ENCODE measurements around the gene MAPK1IP1L.
A peak's percentile ranks its signal among the peaks of the same experiment; 100 is the strongest.
"Not testable (repeated sequence)": the region's sequence is repeated elsewhere in the genome, so short reads cannot be mapped to it uniquely, and the experiment has no call there.

MAPK1IP1L gene

DNA sequence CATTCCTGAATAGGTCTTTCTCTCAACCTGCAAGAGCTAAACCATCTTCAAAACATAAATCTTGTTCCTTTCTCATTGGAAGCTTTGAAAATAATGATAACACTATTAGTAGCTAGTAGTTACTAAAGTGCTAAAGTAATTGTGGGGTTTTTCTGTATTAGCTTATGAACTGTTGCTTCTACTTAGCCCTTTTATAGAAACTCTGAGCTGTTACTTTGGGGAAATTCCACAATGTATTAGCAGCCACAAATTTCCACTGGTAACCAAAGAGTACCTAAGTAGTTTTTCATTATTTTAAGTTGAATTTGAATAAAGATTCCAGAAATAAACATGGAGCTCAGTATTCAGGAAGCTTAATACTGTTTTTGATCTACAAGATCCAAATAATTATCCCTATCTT lies 6.4 kb upstream of the MAPK1IP1L start:
- Mint-ChIP-seq H3K4me1 (ENCODE audit: low read depth) (peaks cover 3% of the 10 kb centered on the region), H3K9me3 (no peaks in the 10 kb centered on the region), H3K27me3 (ENCODE audit: low read depth) (no peaks in the 10 kb centered on the region), H3K4me3 (no peak overlapping the region), H3K36me3 (ENCODE audit: low read depth) (peaks cover 16% of the 10 kb centered on the region), H3K27ac (no peak overlapping the region)

GRCh38 chr14:55047301-55048053 lies 4.0 kb upstream of the MAPK1IP1L start:
- no peak overlapping the region for H3K4me3 Mint-ChIP-seq
- no peaks in the 10 kb centered on the region for H3K9me3 Mint-ChIP-seq
- H3K36me3 Mint-ChIP-seq (ENCODE audit: low read depth) = peaks cover 20% of the 10 kb centered on the region
- peaks cover 12% of the 10 kb centered on the region for H3K4me1 Mint-ChIP-seq (ENCODE audit: low read depth)
- H3K27ac Mint-ChIP-seq = no peak overlapping the region
- no peaks in the 10 kb centered on the region for H3K27me3 Mint-ChIP-seq (ENCODE audit: low read depth)

GRCh38 chr14:55048900-55049436 lies 2.5 kb upstream of the MAPK1IP1L start:
- no peaks in the 10 kb centered on the region for H3K27me3 Mint-ChIP-seq (ENCODE audit: low read depth)
- H3K4me1 Mint-ChIP-seq (ENCODE audit: low read depth) = peaks cover 22% of the 10 kb centered on the region
- no peak overlapping the region for H3K27ac Mint-ChIP-seq
- peaks cover 15% of the 10 kb centered on the region for H3K36me3 Mint-ChIP-seq (ENCODE audit: low read depth)
- no peak overlapping the region for H3K4me3 Mint-ChIP-seq
- no peaks in the 10 kb centered on the region for H3K9me3 Mint-ChIP-seq

- Mint-ChIP-seq H3K4me1 (ENCODE audit: low read depth) (peaks cover 29% of the 10 kb centered on the region), H3K4me3 (peak overlapping the region; percentile 91), H3K27ac (peak overlapping the region; percentile 92), H3K9me3 (no peaks in the 10 kb centered on the region), H3K36me3 (ENCODE audit: low read depth) (peaks cover 16% of the 10 kb centered on the region), H3K27me3 (ENCODE audit: low read depth) (no peaks in the 10 kb centered on the region)
Observed at GRCh38 chr14:55051165-55051422, 353 bp upstream of the MAPK1IP1L start.

GRCh38 chr14:55052269-55052930 lies 953 bp downstream of the MAPK1IP1L start:
- H3K27me3 Mint-ChIP-seq (ENCODE audit: low read depth) = no peaks in the 10 kb centered on the region
- no peaks in the 10 kb centered on the region for H3K9me3 Mint-ChIP-seq
- H3K4me1 Mint-ChIP-seq (ENCODE audit: low read depth) = peaks cover 32% of the 10 kb centered on the region
- H3K27ac Mint-ChIP-seq = peak overlapping the region; percentile 92
- peaks cover 18% of the 10 kb centered on the region for H3K36me3 Mint-ChIP-seq (ENCODE audit: low read depth)
- peak overlapping the region; percentile 91 for H3K4me3 Mint-ChIP-seq

GRCh38 chr14:55053018-55053417 lies 1.6 kb downstream of the MAPK1IP1L start:
- Mint-ChIP-seq H3K4me3 (peak overlapping the region; percentile 91), H3K4me1 (ENCODE audit: low read depth) (peaks cover 32% of the 10 kb centered on the region), H3K27me3 (ENCODE audit: low read depth) (no peaks in the 10 kb centered on the region), H3K9me3 (no peaks in the 10 kb centered on the region), H3K27ac (peak overlapping the region; percentile 92), H3K36me3 (ENCODE audit: low read depth) (peaks cover 19% of the 10 kb centered on the region)

DNA sequence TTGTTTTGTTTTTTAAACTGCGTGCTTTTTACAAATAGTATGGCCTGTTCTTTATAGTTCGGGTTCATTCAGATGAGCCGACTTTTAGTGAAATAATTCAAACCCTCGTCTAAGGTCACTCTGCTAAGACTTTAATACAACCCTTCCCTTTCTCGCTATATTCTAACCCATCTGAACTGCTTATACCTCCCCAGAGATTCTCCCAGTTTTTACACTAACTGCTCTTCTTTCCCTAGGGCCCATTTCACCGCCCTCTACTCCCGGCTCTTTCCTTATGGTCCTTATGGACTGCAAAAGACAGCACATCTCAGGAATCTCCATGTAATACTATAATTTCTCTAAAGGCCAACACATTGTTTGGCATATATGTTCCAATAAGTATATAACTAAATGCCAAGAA lies 2.1 kb downstream of the MAPK1IP1L start:
- Mint-ChIP-seq H3K27ac (no peak overlapping the region), H3K36me3 (ENCODE audit: low read depth) (peaks cover 23% of the 10 kb centered on the region), H3K4me3 (peak overlapping the region; percentile 70), H3K9me3 (no peaks in the 10 kb centered on the region), H3K27me3 (ENCODE audit: low read depth) (no peaks in the 10 kb centered on the region), H3K4me1 (ENCODE audit: low read depth) (peaks cover 32% of the 10 kb centered on the region)

DNA sequence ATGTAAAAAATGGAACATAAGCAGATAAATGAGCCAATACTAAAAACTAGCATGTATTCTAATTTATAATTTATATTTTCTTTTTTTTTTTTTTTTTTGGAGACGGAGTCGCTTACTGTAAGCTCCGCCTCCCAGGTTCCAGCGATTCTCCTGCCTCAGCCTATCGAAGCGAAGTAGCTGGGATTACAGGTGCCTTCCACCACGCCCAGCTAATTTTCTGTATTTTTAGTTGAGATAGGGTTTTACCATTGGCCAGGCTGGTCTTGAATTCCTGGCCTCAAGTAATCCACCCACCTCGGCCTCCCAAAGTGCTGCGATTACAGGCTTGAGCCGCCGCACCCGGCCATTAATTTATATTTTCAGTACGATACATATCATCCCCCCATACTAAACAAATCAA lies 2.7 kb downstream of the MAPK1IP1L start:
- H3K27ac Mint-ChIP-seq = no peak overlapping the region
- H3K36me3 Mint-ChIP-seq (ENCODE audit: low read depth) = peaks cover 23% of the 10 kb centered on the region
- H3K4me1 Mint-ChIP-seq (ENCODE audit: low read depth) = peaks cover 32% of the 10 kb centered on the region
- no peaks in the 10 kb centered on the region for H3K27me3 Mint-ChIP-seq (ENCODE audit: low read depth)
- no peaks in the 10 kb centered on the region for H3K9me3 Mint-ChIP-seq
- no peak overlapping the region for H3K4me3 Mint-ChIP-seq

- Mint-ChIP-seq H3K36me3 (ENCODE audit: low read depth) (peaks cover 41% of the 10 kb centered on the region), H3K4me3 (no peak overlapping the region), H3K9me3 (no peaks in the 10 kb centered on the region), H3K27ac (no peak overlapping the region), H3K4me1 (ENCODE audit: low read depth) (peaks cover 30% of the 10 kb centered on the region), H3K27me3 (ENCODE audit: low read depth) (no peaks in the 10 kb centered on the region)
Observed at GRCh38 chr14:55057919-55058318, 6.5 kb downstream of the MAPK1IP1L start.

GRCh38 chr14:55059333-55059732 lies 7.9 kb downstream of the MAPK1IP1L start:
- no peak overlapping the region for H3K4me3 Mint-ChIP-seq
- H3K36me3 Mint-ChIP-seq (ENCODE audit: low read depth) = peaks cover 39% of the 10 kb centered on the region
- no peaks in the 10 kb centered on the region for H3K9me3 Mint-ChIP-seq
- no peak overlapping the region for H3K27ac Mint-ChIP-seq
- no peaks in the 10 kb centered on the region for H3K27me3 Mint-ChIP-seq (ENCODE audit: low read depth)
- peaks cover 24% of the 10 kb centered on the region for H3K4me1 Mint-ChIP-seq (ENCODE audit: low read depth)

DNA sequence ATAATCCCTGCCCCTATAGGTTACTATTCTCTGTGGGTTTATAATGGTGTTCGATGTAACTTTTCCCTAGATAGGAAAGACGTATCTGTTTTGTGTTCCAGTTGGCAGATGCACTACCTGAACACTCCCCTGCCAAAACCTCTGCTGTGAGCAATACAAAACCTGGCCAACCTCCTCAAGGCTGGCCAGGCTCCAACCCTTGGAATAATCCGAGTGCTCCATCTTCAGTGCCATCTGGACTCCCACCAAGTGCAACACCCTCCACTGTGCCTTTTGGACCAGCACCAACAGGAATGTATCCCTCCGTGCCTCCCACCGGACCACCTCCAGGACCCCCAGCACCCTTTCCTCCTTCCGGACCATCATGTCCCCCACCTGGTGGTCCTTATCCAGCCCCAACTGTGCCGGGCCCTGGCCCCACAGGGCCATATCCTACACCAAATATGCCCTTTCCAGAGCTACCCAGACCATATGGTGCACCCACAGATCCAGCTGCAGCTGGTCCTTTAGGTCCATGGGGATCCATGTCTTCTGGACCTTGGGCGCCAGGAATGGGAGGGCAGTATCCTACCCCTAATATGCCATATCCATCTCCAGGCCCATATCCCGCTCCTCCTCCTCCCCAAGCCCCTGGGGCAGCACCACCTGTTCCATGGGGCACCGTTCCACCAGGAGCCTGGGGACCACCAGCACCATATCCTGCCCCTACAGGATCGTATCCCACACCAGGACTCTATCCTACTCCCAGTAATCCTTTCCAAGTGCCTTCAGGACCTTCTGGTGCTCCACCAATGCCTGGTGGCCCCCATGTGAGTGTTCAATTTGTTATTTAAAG lies 11.3 kb downstream of the MAPK1IP1L start:
- Mint-ChIP-seq H3K27me3 (ENCODE audit: low read depth) (no peaks in the 10 kb centered on the region), H3K36me3 (ENCODE audit: low read depth) (peaks cover 52% of the 10 kb centered on the region), H3K4me3 (no peak overlapping the region), H3K27ac (no peak overlapping the region), H3K4me1 (ENCODE audit: low read depth) (peaks cover 15% of the 10 kb centered on the region), H3K9me3 (no peaks in the 10 kb centered on the region)

- not testable (repeated sequence) for H3K4me3 Mint-ChIP-seq; H3K9me3 Mint-ChIP-seq; H3K27ac Mint-ChIP-seq; H3K27me3 Mint-ChIP-seq (ENCODE audit: low read depth); H3K4me1 Mint-ChIP-seq (ENCODE audit: low read depth)
- peaks cover 46% of the 10 kb centered on the region for H3K36me3 Mint-ChIP-seq (ENCODE audit: low read depth)
Observed at GRCh38 chr14:55064896-55065295, 13.4 kb downstream of the MAPK1IP1L start.

GRCh38 chr14:55065411-55065810 lies 14.0 kb downstream of the MAPK1IP1L start:
- no peaks in the 10 kb centered on the region for H3K9me3 Mint-ChIP-seq
- no peak overlapping the region for H3K27ac Mint-ChIP-seq
- peaks cover 46% of the 10 kb centered on the region for H3K36me3 Mint-ChIP-seq (ENCODE audit: low read depth)
- H3K4me3 Mint-ChIP-seq = no peak overlapping the region
- H3K27me3 Mint-ChIP-seq (ENCODE audit: low read depth) = no peaks in the 10 kb centered on the region
- H3K4me1 Mint-ChIP-seq (ENCODE audit: low read depth) = peaks cover 8% of the 10 kb centered on the region

GRCh38 chr14:55066223-55066622 lies 14.8 kb downstream of the MAPK1IP1L start:
- no peaks in the 10 kb centered on the region for H3K27me3 Mint-ChIP-seq (ENCODE audit: low read depth)
- H3K4me3 Mint-ChIP-seq = no peak overlapping the region
- H3K9me3 Mint-ChIP-seq = no peaks in the 10 kb centered on the region
- peaks cover 39% of the 10 kb centered on the region for H3K36me3 Mint-ChIP-seq (ENCODE audit: low read depth)
- H3K4me1 Mint-ChIP-seq (ENCODE audit: low read depth) = peaks cover 4% of the 10 kb centered on the region
- H3K27ac Mint-ChIP-seq = no peak overlapping the region

Data from T-helper 1 cell treated with Interleukin-12 subunit alpha and Interleukin-12 subunit beta and Interleukin-4 antibody, amounts not matched to agents 30 μg/mL and 1 μg/mL, for 36 hours (primary cell).